Esophagus muscularis mucosa (tissue), 3 donors: ENCODE results near the gene SIRT5.

ENCODE experiments used
- POLR2A ChIP-seq: fragments of 450-650 bp; IDR thresholded peaks from one replicate; pipeline ENCODE4 v1.6.1; 2017; ENCODE audit warnings: antibody characterized with exemption, moderate library complexity, mild to moderate bottlenecking, low read depth
- TF ChIP-seq, protein P1 (sequence below), 3 experiments: fragments of 200-600 bp in 2 of 3; fragments of 450-650 bp in 1 of 3; sonication (generic) in 2 of 3; IDR thresholded peaks; one replicate each; pipeline ENCODE4 v1.5.1; 2017 to 2019; ENCODE audit warnings: antibody characterized with exemption in 3 of 3, mild to moderate bottlenecking in 2 of 3, moderate library complexity in 1 of 3

DNA sequence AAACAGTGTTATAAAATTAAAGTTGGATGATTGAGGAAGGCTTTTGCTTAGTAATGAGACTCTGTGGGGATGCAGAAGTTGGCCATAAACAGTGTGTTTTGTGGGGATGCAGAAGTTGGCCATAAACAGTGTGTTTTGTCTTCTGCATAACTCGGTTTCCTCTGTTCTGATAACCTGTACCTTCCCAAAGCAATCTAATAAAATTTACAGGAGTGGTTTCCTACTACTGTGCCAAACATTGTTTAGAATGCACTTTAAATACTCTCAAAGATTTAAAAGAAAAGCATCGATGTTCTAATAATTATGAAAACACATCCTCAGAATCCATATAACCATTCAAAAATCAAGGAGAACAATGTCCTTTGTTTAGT, 36.9 kb upstream of the SIRT5 start:
- TF ChIP-seq POLR2A: no peak
- TF ChIP-seq, protein P1, sequence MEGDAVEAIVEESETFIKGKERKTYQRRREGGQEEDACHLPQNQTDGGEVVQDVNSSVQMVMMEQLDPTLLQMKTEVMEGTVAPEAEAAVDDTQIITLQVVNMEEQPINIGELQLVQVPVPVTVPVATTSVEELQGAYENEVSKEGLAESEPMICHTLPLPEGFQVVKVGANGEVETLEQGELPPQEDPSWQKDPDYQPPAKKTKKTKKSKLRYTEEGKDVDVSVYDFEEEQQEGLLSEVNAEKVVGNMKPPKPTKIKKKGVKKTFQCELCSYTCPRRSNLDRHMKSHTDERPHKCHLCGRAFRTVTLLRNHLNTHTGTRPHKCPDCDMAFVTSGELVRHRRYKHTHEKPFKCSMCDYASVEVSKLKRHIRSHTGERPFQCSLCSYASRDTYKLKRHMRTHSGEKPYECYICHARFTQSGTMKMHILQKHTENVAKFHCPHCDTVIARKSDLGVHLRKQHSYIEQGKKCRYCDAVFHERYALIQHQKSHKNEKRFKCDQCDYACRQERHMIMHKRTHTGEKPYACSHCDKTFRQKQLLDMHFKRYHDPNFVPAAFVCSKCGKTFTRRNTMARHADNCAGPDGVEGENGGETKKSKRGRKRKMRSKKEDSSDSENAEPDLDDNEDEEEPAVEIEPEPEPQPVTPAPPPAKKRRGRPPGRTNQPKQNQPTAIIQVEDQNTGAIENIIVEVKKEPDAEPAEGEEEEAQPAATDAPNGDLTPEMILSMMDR (IDR thresholded peaks at IDR 0.05): no peak
